GM12874 (cell line): ENCODE results near the gene GNS.

Experiments used
- TF ChIP-seq, protein P1 (sequence below): IDR thresholded peaks from 2 replicates; pipeline ENCODE4 v1.5.1; 2011; ENCODE audit warnings: low read depth, mild to moderate bottlenecking, control low read depth, low read length, moderate library complexity; ENCODE audit not compliant: insufficient read depth

The GNS gene

DNA sequence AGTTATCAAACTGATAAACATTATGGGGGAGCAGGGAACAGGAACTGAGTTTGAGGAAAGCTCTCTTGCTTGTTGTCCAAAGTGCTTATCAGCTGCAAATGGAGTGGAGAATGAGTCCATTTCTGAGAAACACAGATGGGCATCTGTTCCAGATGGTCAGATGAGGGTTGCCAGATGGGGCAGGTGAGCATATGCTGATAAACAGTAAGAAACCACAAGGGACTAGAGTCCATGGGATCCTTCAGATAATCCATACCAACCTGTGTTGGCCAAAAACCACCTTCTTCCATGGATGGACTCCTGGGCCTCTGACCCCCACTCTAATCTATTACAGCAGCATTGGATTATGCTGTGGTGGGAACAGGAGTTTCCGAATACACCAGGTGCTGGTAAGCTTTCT is 38.3 kb downstream of the GNS start:
- TF ChIP-seq, protein P1, sequence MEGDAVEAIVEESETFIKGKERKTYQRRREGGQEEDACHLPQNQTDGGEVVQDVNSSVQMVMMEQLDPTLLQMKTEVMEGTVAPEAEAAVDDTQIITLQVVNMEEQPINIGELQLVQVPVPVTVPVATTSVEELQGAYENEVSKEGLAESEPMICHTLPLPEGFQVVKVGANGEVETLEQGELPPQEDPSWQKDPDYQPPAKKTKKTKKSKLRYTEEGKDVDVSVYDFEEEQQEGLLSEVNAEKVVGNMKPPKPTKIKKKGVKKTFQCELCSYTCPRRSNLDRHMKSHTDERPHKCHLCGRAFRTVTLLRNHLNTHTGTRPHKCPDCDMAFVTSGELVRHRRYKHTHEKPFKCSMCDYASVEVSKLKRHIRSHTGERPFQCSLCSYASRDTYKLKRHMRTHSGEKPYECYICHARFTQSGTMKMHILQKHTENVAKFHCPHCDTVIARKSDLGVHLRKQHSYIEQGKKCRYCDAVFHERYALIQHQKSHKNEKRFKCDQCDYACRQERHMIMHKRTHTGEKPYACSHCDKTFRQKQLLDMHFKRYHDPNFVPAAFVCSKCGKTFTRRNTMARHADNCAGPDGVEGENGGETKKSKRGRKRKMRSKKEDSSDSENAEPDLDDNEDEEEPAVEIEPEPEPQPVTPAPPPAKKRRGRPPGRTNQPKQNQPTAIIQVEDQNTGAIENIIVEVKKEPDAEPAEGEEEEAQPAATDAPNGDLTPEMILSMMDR, result no peak

DNA sequence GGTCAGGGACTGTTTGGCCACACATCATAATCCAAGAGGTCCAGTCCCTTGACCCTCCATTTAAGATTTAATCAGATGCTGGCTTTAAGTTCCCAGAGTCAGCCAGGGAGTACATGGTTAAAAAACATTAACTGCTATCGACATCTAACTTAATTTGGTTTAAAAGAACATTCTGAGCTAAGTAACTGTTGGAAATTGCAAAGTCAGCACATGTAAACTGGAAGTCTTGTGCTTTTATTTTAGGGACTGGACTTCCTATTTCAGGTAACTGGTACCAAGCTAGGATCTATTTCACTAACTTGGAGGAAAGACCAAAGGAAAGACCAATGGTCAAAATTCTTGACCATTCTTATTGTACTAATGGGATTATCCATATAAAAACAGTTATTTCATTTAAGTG is 40.6 kb downstream of the GNS start:
- TF ChIP-seq, protein P1, result no peak

DNA sequence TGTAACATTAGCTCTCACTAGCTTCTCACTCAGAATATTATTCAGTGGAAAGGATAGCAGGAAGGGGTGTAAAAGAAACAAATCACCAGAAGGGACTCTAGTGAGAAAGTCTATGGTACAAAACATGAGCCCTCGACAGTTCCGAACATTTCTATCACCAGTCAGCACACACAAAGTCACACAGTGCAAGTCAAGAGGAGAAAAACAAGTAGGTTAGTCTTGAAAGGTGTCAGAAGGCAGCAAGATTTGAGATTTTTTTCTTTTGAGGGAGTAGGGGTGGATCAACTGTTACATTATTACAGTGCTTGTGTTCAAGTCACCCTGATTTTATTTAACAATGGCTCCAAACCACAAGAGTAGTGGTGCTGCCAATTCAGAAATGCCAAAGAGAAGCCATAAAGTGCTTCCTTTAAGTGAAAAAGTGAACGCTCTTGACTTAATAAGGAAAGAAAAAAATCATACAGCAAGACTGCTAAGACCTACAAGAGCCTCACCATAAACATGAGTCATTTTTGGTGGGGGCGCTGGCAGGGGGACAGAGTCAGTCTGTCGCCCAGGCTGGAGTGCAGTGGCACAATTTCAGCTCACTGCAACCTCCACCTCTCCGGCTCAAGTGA is 42.3 kb downstream of the GNS start:
- TF ChIP-seq, protein P1, result no peak

DNA sequence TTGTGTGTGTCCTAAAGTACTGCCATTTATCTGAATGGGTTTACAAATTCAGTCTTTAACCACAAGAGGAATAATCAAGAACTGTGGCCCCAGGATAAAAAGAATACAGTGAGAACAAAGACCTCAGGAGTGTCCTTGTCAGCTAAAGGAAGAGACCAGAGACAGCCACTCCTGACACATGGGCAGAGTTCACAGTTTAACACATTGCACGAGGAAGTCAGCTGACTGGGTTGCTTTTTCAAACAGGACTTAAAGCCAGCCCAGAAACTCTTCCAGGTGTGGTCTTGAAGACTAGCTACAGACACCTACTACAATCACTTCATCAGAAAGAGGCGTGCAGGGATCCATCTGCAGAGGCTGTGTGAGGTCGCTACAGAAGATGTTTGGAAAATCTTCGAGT is 42.8 kb downstream of the GNS start:
- TF ChIP-seq, protein P1, result no peak

DNA sequence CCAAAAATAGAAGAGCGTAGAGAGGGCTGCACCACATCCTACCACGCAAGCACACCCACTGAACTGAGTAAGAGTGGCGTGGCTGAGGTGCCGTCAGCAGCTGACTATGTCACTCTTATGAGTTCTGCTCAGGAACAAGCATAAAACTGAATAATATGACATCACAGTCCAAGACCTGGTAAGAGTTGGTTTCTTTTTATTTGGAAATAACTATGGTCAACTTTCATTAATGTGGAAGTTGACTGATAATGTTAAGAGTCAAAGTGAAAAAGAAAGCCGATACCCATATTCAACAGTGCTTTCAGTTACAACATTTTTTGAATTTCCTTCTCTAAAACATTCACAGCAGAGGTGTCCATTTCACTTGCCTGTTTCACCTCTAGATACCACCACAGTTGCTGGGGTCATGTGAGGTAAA is 44.6 kb downstream of the GNS start:
- TF ChIP-seq, protein P1, result no peak

DNA sequence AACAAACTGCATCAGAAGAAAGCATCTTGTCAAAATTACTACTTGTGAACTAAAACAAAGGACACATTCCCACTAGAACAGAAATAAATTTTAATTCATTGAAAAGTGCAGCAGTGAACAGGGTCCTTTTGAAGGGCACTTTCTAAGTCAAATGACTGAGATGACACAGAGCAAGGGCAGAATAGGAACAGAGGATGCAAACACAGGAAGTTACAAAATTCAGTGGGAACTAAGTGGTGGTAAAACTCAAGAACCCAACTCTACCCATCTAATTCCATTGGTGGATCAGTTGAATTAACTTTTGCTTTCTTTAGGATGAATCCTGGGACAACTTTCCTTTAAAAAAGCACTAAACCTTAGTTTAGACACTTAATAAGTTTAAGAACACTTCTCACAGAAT is 45.8 kb downstream of the GNS start:
- TF ChIP-seq, protein P1, result no peak

DNA sequence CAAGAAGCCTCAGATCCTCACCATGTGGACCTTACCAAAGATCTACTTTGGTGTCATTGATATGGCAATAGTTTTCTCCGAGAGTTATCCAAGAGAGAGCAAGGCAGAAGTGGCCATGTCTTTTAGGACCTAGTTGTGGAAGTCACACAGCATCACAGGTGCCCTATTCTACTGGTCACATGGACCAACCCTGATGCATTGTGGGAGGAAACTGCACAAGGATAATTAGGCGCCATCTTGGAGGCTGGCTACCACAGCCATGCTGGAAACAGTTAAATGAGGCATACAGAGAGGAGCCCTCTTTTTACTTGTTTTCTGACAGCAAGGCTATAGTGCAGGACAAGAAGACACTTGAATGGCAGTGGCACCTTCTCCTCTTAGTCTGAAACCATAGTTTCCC is 49.8 kb downstream of the GNS start:
- TF ChIP-seq, protein P1, result no peak

DNA sequence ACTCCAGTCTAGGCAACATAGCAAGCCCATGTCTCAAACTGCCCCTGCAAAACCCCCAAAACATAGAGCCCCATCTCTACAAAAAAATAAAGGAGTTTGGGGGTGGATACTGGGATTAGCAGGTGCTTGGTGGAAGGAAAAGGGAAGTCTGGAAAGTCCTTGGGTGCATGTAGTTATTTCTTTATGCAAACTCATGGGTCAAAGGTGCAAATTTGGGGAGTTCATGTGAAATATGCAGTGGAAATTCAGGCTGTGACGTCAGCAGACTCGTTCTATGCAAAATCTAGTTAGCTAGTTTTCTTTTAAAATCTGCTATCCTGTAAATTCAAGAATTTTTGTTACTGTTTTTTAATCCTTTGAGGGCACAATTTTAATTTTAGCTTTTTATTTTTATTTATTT is 51.3 kb downstream of the GNS start:
- TF ChIP-seq, protein P1, result no peak
